ENCODE measurements around the gene RBBP4. TPM values are rescaled to one million over a fixed set of nuclear protein-coding genes. Genes with fewer than 3 reads are reported as not detected.

The RBBP4 gene
- total and polyA plus RNA-seq, 2 of the 8 experiments (the other 6 are each of a cell fraction or from before 2014, with no cell fraction given): 147 to 397 TPM

- TF ChIP-seq ATF3 (IDR thresholded peaks at IDR 0.05; ENCODE audit: insufficient read depth, low read depth, low read length) (no peak), CBX8 (IDR thresholded peaks at IDR 0.05; ENCODE audit: borderline replicate concordance, low read depth, low read length) (no peak), BCL11A (IDR thresholded peaks at IDR 0.05; ENCODE audit: low read depth in 2 of 2, low read length in 2 of 2) (no peak), MAX (IDR thresholded peaks at IDR 0.05) (no peak), POLR2A (IDR thresholded peaks at IDR 0.05; ENCODE audit: control extremely low read depth in 1 of 2, low read depth in 2 of 2, low read length in 2 of 2) (0 out of 3 replicates have a peak, but pooled peaks of 1 of the 2 experiments have one; percentile 23), CBX5 (IDR thresholded peaks at IDR 0.05; ENCODE audit: low read depth, low read length) (no peak), SIN3A (conservative IDR thresholded peaks at IDR 0.05 in 1 of 2, IDR thresholded peaks at IDR 0.05 in 1 of 2; ENCODE audit: low read depth in 1 of 2, low read length in 2 of 2) (peak in 1 of 2 experiments; percentile 61; a peak in 2 of 4 replicates), SUZ12 (IDR thresholded peaks at IDR 0.05; ENCODE audit: low read length) (no peak), KDM4A (IDR thresholded peaks at IDR 0.05; ENCODE audit: low read depth, low read length, severe bottlenecking) (no peak), TAF7 (optimal IDR thresholded peaks at IDR 0.05; ENCODE audit: borderline replicate concordance, low read depth, low read length) (no peak), HDAC2 (IDR thresholded peaks at IDR 0.05; ENCODE audit: borderline replicate concordance in 1 of 2, low read depth in 2 of 2, low read length in 2 of 2) (no peak), ZNF274 (IDR thresholded peaks at IDR 0.05; ENCODE audit: borderline replicate concordance, extremely low read depth, low read length) (no peak), RFX5 (IDR thresholded peaks at IDR 0.05; ENCODE audit: borderline replicate concordance, low read depth, low read length) (no peak), HDAC6 (IDR thresholded peaks at IDR 0.05; ENCODE audit: low read depth, low read length) (no peak), SAP30 (IDR thresholded peaks at IDR 0.05; ENCODE audit: insufficient read depth, insufficient replicate concordance, low read length) (no peak), SP4 (IDR thresholded peaks at IDR 0.05; ENCODE audit: low read length) (no peak), ASH2L (IDR thresholded peaks at IDR 0.05; ENCODE audit: low read length) (no peak), RBBP5 (IDR thresholded peaks at IDR 0.05; ENCODE audit: borderline replicate concordance, low read depth, low read length) (no peak), NANOG (IDR thresholded peaks at IDR 0.05; ENCODE audit: insufficient read depth, low read depth, low read length, poor library complexity, severe bottlenecking) (no peak), SIX5 (IDR thresholded peaks at IDR 0.05; ENCODE audit: low read depth, low read length) (no peak), TCF12 (IDR thresholded peaks at IDR 0.05; ENCODE audit: low read depth, low read length) (0 out of 2 replicates have a peak, but pooled peaks have one; percentile 23), CHD2 (IDR thresholded peaks at IDR 0.05; ENCODE audit: low read length) (no peak)
Observed at GRCh38 chr1:32724678-32725614, 73.9 kb downstream of the RBBP4 start (continued).
